ENCODE measurements around the gene OR6T1. TPM values are rescaled to one million over a fixed set of nuclear protein-coding genes. Genes with fewer than 3 reads are reported as not detected.

OR6T1 gene
- not detected for total RNA-seq

- H3K4me3 Mint-ChIP-seq = no peak within 1 kb of the TSS
- no peak within 1 kb of the TSS for H3K27ac Mint-ChIP-seq
- no peaks in the 10 kb centered on the region for H3K36me3 Mint-ChIP-seq (ENCODE audit: insufficient read depth in 2 of 2)
- ATAC-seq (replicated peaks in 1 of 2) (no peak), DNase-seq (no peak)
- H3K27me3 Mint-ChIP-seq (ENCODE audit: low read depth) = peaks cover 5% of the 10 kb centered on the region
- no peaks in the 10 kb centered on the region for H3K4me1 Mint-ChIP-seq (ENCODE audit: low read depth)
- peaks cover 0 to 7% of the 10 kb centered on the region in 2 donors for H3K9me3 Mint-ChIP-seq
These were observed at the start of gene OR6T1 for GRCh38 chr11:123943738-123944137. Gene OR6T1 (minus strand): TSS chr11:123943838. CDS start chr11:123943838, 0 bp downstream.

- DNase-seq (no peak), ATAC-seq (replicated peaks in 1 of 2) (no peak)
- Mint-ChIP-seq H3K27me3 (ENCODE audit: low read depth) (no peaks in the 10 kb centered on the region), H3K4me1 (ENCODE audit: low read depth) (no peaks in the 10 kb centered on the region), H3K4me3 (no peak overlapping the region), H3K36me3 (ENCODE audit: insufficient read depth in 2 of 2) (no peaks in the 10 kb centered on the region), H3K9me3 (peaks cover 6 to 8% of the 10 kb centered on the region in 2 donors), H3K27ac (no peak overlapping the region)
These were observed 35.7 kb upstream of the OR6T1 start for GRCh38 chr11:123979311-123979710.

- H3K4me3 Mint-ChIP-seq = no peak within 1 kb of the TSS
- no peak for DNase-seq
- ATAC-seq (replicated peaks in 1 of 2) = no peak
- H3K27ac Mint-ChIP-seq = no peak within 1 kb of the TSS
- no peaks in the 10 kb centered on the region for H3K27me3 Mint-ChIP-seq (ENCODE audit: low read depth)
- peaks cover 4 to 5% of the 10 kb centered on the region in 2 donors for H3K9me3 Mint-ChIP-seq
- no peaks in the 10 kb centered on the region for H3K4me1 Mint-ChIP-seq (ENCODE audit: low read depth)
- no peaks in the 10 kb centered on the region for H3K36me3 Mint-ChIP-seq (ENCODE audit: insufficient read depth in 2 of 2)
These were observed 34.2 kb upstream of the OR6T1 start, which contains the start of gene OR10S1 for GRCh38 chr11:123977731-123978347. Gene OR10S1 (minus strand): TSS chr11:123977781. CDS start chr11:123977664, 117 bp downstream.

- Mint-ChIP-seq H3K27ac (no peak overlapping the region), H3K4me3 (no peak overlapping the region), H3K36me3 (ENCODE audit: insufficient read depth in 2 of 2) (no peaks in the 10 kb centered on the region), H3K9me3 (peaks cover 0 to under 1% of the 10 kb centered on the region in 2 donors), H3K4me1 (ENCODE audit: low read depth) (no peaks in the 10 kb centered on the region), H3K27me3 (ENCODE audit: low read depth) (no peaks in the 10 kb centered on the region)
- ATAC-seq (replicated peaks in 1 of 2) (no peak), DNase-seq (no peak)
These were observed 33.3 kb upstream of the OR6T1 start for GRCh38 chr11:123976770-123977560.

- H3K4me3 Mint-ChIP-seq = no peak overlapping the region
- no peak for ATAC-seq (replicated peaks in 1 of 2)
- no peak for DNase-seq
- no peak overlapping the region for H3K27ac Mint-ChIP-seq
- no peaks in the 10 kb centered on the region for H3K27me3 Mint-ChIP-seq (ENCODE audit: low read depth)
- H3K4me1 Mint-ChIP-seq (ENCODE audit: low read depth) = no peaks in the 10 kb centered on the region
- H3K9me3 Mint-ChIP-seq = peaks cover 1 to 2% of the 10 kb centered on the region in 2 donors
- H3K36me3 Mint-ChIP-seq (ENCODE audit: insufficient read depth in 2 of 2) = no peaks in the 10 kb centered on the region
These were observed 30.2 kb upstream of the OR6T1 start for GRCh38 chr11:123973816-123974215.

GRCh38 chr11:123956752-123957151 lies 13.1 kb upstream of the OR6T1 start:
- Mint-ChIP-seq H3K36me3 (ENCODE audit: insufficient read depth in 2 of 2) (no peaks in the 10 kb centered on the region), H3K4me1 (ENCODE audit: low read depth) (no peaks in the 10 kb centered on the region), H3K27me3 (ENCODE audit: low read depth) (no peaks in the 10 kb centered on the region), H3K4me3 (no peak overlapping the region), H3K9me3 (peaks cover 0 to 7% of the 10 kb centered on the region in 2 donors), H3K27ac (no peak overlapping the region)
- DNase-seq = no peak
- no peak for ATAC-seq (replicated peaks in 1 of 2)

DNA sequence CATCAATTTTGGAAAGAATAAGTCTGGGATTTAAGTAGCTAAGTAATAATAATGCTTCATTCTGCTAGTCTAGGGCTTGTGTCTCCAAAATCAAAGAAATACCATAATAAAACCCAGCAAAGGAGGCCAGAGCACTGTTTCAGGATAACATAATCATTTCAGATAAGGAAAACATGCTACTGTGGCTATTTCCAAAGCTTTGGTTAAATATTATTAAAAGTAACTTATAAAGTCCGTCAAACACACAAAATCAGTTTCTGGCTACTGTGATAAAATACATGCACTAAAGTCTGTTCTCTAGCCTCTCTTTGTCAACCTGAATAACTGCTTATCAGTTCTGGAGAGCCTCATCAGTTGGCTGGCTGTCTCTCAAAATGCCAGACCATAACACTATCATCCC lies 1.5 kb upstream of the OR6T1 start:
- ATAC-seq (replicated peaks in 1 of 2) (no peak), DNase-seq (no peak)
- no peaks in the 10 kb centered on the region for H3K36me3 Mint-ChIP-seq (ENCODE audit: insufficient read depth in 2 of 2)
- no peak overlapping the region for H3K4me3 Mint-ChIP-seq
- H3K4me1 Mint-ChIP-seq (ENCODE audit: low read depth) = no peaks in the 10 kb centered on the region
- H3K9me3 Mint-ChIP-seq = peaks cover 0 to 4% of the 10 kb centered on the region in 2 donors
- no peaks in the 10 kb centered on the region for H3K27me3 Mint-ChIP-seq (ENCODE audit: low read depth)
- no peak overlapping the region for H3K27ac Mint-ChIP-seq

GRCh38 chr11:123942413-123942812 lies 1.2 kb downstream of the OR6T1 start:
- no peak overlapping the region for H3K4me3 Mint-ChIP-seq
- ATAC-seq (replicated peaks in 1 of 2) = no peak
- no peaks in the 10 kb centered on the region for H3K36me3 Mint-ChIP-seq (ENCODE audit: insufficient read depth in 2 of 2)
- DNase-seq = no peak
- H3K27ac Mint-ChIP-seq = no peak overlapping the region
- no peaks in the 10 kb centered on the region for H3K4me1 Mint-ChIP-seq (ENCODE audit: low read depth)
- peaks cover 5% of the 10 kb centered on the region for H3K27me3 Mint-ChIP-seq (ENCODE audit: low read depth)
- peaks cover 0 to 7% of the 10 kb centered on the region in 2 donors for H3K9me3 Mint-ChIP-seq

- no peaks in the 10 kb centered on the region for H3K4me1 Mint-ChIP-seq (ENCODE audit: low read depth)
- ATAC-seq (replicated peaks in 1 of 2) (no peak), DNase-seq (no peak)
- no peak within 1 kb of the TSS for H3K27ac Mint-ChIP-seq
- peaks cover 5% of the 10 kb centered on the region for H3K27me3 Mint-ChIP-seq (ENCODE audit: low read depth)
- peaks cover 0 to 7% of the 10 kb centered on the region in 2 donors for H3K9me3 Mint-ChIP-seq
- H3K36me3 Mint-ChIP-seq (ENCODE audit: insufficient read depth in 2 of 2) = no peaks in the 10 kb centered on the region
- no peak within 1 kb of the TSS for H3K4me3 Mint-ChIP-seq
These were observed 4.3 kb downstream of the OR6T1 start, which contains the start of gene OR4D5 for GRCh38 chr11:123939317-123939716. Gene OR4D5 (plus strand): TSS chr11:123939617. CDS start chr11:123939617, 0 bp downstream.

DNA sequence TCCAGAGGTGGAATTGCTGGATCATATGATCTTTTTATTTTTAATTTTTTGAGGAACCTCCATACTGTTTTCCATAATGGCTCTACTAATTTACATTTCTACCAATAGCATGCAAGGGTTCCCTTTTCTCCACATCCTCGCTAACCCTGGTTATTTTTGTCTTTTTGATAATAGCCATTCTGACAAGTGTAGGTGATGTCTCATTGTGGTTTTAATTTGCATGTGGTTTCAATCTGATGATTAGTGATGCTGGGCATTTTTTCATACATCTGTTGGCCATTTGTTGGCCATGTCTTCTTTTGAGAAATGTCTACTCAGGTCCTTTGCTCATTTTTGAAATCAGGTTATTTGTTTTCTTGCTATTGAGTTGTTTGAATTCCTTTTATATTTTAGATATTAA lies 19.6 kb downstream of the OR6T1 start:
- H3K4me3 Mint-ChIP-seq = no peak overlapping the region
- ATAC-seq (replicated peaks in 1 of 2) (no peak), DNase-seq (no peak)
- no peaks in the 10 kb centered on the region for H3K27me3 Mint-ChIP-seq (ENCODE audit: low read depth)
- H3K9me3 Mint-ChIP-seq = peaks cover 0 to 2% of the 10 kb centered on the region in 2 donors
- H3K27ac Mint-ChIP-seq = no peak overlapping the region
- H3K4me1 Mint-ChIP-seq (ENCODE audit: low read depth) = no peaks in the 10 kb centered on the region
- no peaks in the 10 kb centered on the region for H3K36me3 Mint-ChIP-seq (ENCODE audit: insufficient read depth in 2 of 2)

- H3K9me3 Mint-ChIP-seq = no peaks in the 10 kb centered on the region
- no peaks in the 10 kb centered on the region for H3K36me3 Mint-ChIP-seq (ENCODE audit: insufficient read depth in 2 of 2)
- no peak for DNase-seq
- no peaks in the 10 kb centered on the region for H3K4me1 Mint-ChIP-seq (ENCODE audit: low read depth)
- ATAC-seq (replicated peaks in 1 of 2) = no peak
- no peaks in the 10 kb centered on the region for H3K27me3 Mint-ChIP-seq (ENCODE audit: low read depth)
- H3K4me3 Mint-ChIP-seq = no peak overlapping the region
- no peak overlapping the region for H3K27ac Mint-ChIP-seq
These were observed 22.7 kb downstream of the OR6T1 start for GRCh38 chr11:123920943-123921342.

DNA sequence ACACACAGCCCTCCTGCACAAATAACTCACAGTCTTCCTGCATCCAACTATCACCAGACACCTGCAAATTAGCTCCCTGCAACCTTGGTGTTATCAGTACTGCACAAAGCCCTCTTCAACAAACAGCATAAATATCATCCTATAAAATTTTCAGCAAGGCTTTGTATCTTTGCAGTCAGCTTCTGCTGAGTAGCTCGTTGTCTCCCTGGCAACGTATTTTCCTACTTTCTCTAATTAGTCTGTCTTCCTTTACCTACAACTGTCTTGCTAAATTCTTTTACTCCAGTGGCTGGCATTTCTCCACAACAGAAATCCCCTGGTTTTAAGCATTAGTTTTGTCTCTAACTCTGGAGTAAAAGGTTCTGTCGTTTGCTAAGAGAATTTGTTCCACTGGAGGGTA lies 37.8 kb downstream of the OR6T1 start:
- no peak for DNase-seq
- Mint-ChIP-seq H3K36me3 (ENCODE audit: insufficient read depth in 2 of 2) (no peaks in the 10 kb centered on the region), H3K4me3 (no peak overlapping the region), H3K4me1 (ENCODE audit: low read depth) (no peaks in the 10 kb centered on the region), H3K27me3 (ENCODE audit: low read depth) (peaks cover 8% of the 10 kb centered on the region), H3K9me3 (no peaks in the 10 kb centered on the region), H3K27ac (no peak overlapping the region)
- no peak for ATAC-seq (replicated peaks in 1 of 2)

DNA sequence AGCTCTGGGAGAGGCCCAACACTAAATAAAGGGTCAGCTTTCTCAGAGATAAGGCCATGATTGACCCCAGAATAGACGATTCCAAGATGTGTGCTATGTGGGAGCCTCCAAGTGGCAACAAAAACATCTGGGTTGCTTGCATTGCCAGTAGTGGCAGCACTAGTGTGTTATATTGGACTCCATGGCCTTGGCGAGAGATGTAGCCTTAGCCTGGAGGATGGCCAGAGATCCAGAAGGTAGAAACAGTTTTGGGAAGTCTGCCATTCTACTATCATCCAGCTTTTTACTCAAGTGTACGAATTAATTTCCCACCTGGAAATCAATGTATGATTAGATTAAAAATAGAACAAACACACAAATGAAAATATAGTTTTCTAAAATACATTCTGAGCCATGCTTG lies 38.7 kb downstream of the OR6T1 start:
- H3K4me3 Mint-ChIP-seq = no peak overlapping the region
- no peaks in the 10 kb centered on the region for H3K36me3 Mint-ChIP-seq (ENCODE audit: insufficient read depth in 2 of 2)
- H3K27ac Mint-ChIP-seq = no peak overlapping the region
- H3K27me3 Mint-ChIP-seq (ENCODE audit: low read depth) = peaks cover 8% of the 10 kb centered on the region
- no peaks in the 10 kb centered on the region for H3K9me3 Mint-ChIP-seq
- ATAC-seq (replicated peaks in 1 of 2) (no peak), DNase-seq (no peak)
- H3K4me1 Mint-ChIP-seq (ENCODE audit: low read depth) = no peaks in the 10 kb centered on the region
